IMR-90 (cell line): ENCODE measurements around the gene MRPL23.

Experiments used
- CTCF ChIP-seq: conservative IDR thresholded peaks from 2 replicates; pipeline ENCODE4 v1.5.1; 2012; ENCODE audit warnings: mild to moderate bottlenecking, low read depth, low read length, improper control_type of control experiment
- MAFK ChIP-seq: IDR thresholded peaks from 2 replicates; pipeline ENCODE4 v1.6.1; 2012; ENCODE audit warnings: low read depth, low read length, improper control_type of control experiment

GRCh38 chr11:1916132-1916985, 30.8 kb upstream of the MRPL23 start:
- TF ChIP-seq MAFK: no peak
- no peak for TF ChIP-seq CTCF
